Diencephalon (tissue), 1 donor: ENCODE results near the gene IL3RA. TPM values are rescaled to one million over a fixed set of nuclear protein-coding genes. Genes with fewer than 3 reads are reported as not detected.

Experiments used
- small RNA-seq: library from RNA; depleted of rRNA; stranded (forward); fragments of <200 nt; gene quantifications from one replicate; pipeline ENCODE3, GENCODE V24; 2014
- total RNA-seq: library from RNA; depleted of rRNA; stranded (reverse); fragments of >200 nt; gene quantifications from one replicate; pipeline ENCODE4 v1.2.3, GENCODE V29; 2014

The IL3RA gene
- total RNA-seq: 3.0 TPM

GRCh38 chrX:1336331-1336943, at the start of gene IL3RA:
IL3RA (plus strand) TSS chrX:1336785; CDS start chrX:1341766, 4,981 bp downstream.

DNA sequence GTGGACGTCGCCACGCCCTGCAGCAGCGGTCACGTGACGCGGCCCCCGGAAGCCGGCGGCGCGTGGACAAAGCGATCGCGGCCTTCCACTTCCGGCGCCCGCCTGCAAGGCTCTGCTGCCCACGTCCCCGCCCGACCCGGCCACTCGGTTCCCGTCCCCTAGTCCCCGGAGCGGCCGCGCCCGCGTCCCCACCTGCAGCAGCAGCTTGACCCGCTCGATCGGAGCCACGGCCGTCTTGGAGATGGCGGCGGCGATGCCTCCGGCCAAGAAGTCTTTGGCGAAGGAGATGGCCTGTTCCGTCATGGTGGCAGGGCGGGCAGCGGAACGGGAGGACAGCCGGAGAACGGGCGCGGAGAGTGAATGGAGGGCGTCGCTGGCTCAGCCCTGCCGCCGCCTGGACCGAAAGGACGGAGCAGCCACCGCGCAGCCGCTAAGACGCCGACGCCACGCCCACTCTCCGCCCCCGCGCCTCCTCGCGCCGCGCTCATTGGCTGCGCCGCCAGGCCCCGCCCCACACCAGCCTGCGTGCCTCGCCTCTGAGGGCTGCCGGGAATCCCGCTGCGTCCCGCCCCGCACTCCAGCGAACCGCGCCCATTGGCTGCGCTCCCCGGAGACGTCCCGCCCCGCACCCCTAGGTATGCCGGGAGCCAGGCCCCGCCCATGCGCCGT, 55.3 kb downstream of the IL3RA start, which contains the start of gene SLC25A6:
Gene SLC25A6, minus strand, starts transcription at position 407 of the 669 bp plus-strand sequence. Its CDS starts 104 bp downstream, at position 303.

Small RNAs within 50 kb of the gene (small RNA-seq; reads per million reads assigned to genes)
- gene MIR3690 (not detected), gene RNA5SP498 (not detected)

Other genes starting within 250 kb of the IL3RA start
- gene CRLF2, start 124.1 kb upstream of the IL3RA start, total RNA-seq: not detected
- gene CSF2RA, start 68.0 kb upstream of the IL3RA start, total RNA-seq: 11.8 TPM
- gene SLC25A6, start 55.3 kb downstream of the IL3RA start, total RNA-seq: 150 TPM
- 25.4 TPM for gene ASMTL, start 116.1 kb downstream of the IL3RA start, total RNA-seq
- gene P2RY8, start 200.4 kb downstream of the IL3RA start, total RNA-seq: under 0.01 TPM